Body of pancreas (tissue), 4 donors: ENCODE data around the gene ACTR3. TPM values are rescaled to one million over a fixed set of nuclear protein-coding genes. Genes with fewer than 3 reads are reported as not detected.

Experiments
- ATAC-seq: fragments of 150-250 bp; one replicate; pipeline ENCODE4 v1.9.1; 2016
- DNase-seq, 4 donors: peaks; one replicate each; pipeline ENCODE4 v3.0.0-alpha.2; 2019
- H3K27ac ChIP-seq, 4 donors: fragments of 200-600 bp; sonication (generic); 1 replicate in 3 of 4; 2 replicates in 1 of 4; pipeline versions ENCODE4 v1.5.1 to v1.6.1; 2016 to 2019; ENCODE audit warnings: mild to moderate bottlenecking in 1 of 4, mixed read lengths in 1 of 4, moderate library complexity in 1 of 4
- H3K27me3 ChIP-seq, 2 donors: fragments of 200-600 bp; sonication (generic); one replicate each; pipeline ENCODE4 v1.6.0; 2016; ENCODE audit warnings: mild to moderate bottlenecking in 1 of 2
- H3K36me3 ChIP-seq, 2 donors: fragments of 200-600 bp; sonication (generic); replicated peaks in 1 of 2; 2 replicates each; pipeline ENCODE4 v1.5.1; 2016; ENCODE audit warnings: low read depth in 2 of 2; ENCODE audit not compliant: insufficient read depth in 1 of 2
- H3K4me1 ChIP-seq: fragments of 200-600 bp; sonication (generic); one replicate; pipeline ENCODE4 v1.6.0; 2016
- H3K4me3 ChIP-seq, 2 donors: fragments of 200-600 bp; sonication (generic); 1 replicate in 1 of 2; 2 replicates in 1 of 2; pipeline ENCODE4 v1.5.1; 2016 to 2019
- H3K9me3 ChIP-seq, 3 donors: fragments of 200-600 bp; sonication (generic); 1 replicate in 2 of 3; 2 replicates in 1 of 3; pipeline ENCODE4 v1.5.1; 2016
- POLR2A ChIP-seq, 3 donors: fragments of 450-650 bp; IDR thresholded peaks; one replicate each; pipeline ENCODE4 v1.6.1; 2016; ENCODE audit warnings: antibody characterized with exemption in 3 of 3, mild to moderate bottlenecking in 2 of 3
- WGBS, 2 donors: methylation state at CpG; one replicate each; pipeline ENCODE4 v1.1.5; 2017; 5-methylcytosine and 5-hydroxymethylcytosine counted together
- intact Hi-C: fragments of 100-400 bp; cut with DNase I; formaldehyde crosslinking; loops from one replicate; pipeline ENCODE4 v1.15.1; 2023
- small RNA-seq: library from RNA; depleted of rRNA; stranded (forward); fragments of <200 nt; gene quantifications from one replicate; pipeline ENCODE3, GENCODE V24; 2016
- total RNA-seq, 2 donors: library from RNA; depleted of rRNA; stranded (reverse); fragments of >200 nt; gene quantifications; one replicate each; pipeline ENCODE4 v1.1.0, GENCODE V29; 2016
- TF ChIP-seq, protein P1 (sequence below), 7 experiments: fragments of 450-650 bp in 4 of 7; fragments of 200-600 bp in 3 of 7; sonication (generic) in 3 of 7; IDR thresholded peaks; one replicate each; pipeline ENCODE4 v1.5.1; 2016 to 2019; ENCODE audit warnings: antibody characterized with exemption in 7 of 7

ACTR3 gene
- total RNA-seq, 2 donors from 2014 or later: 35.9 to 43.8 TPM

DNA sequence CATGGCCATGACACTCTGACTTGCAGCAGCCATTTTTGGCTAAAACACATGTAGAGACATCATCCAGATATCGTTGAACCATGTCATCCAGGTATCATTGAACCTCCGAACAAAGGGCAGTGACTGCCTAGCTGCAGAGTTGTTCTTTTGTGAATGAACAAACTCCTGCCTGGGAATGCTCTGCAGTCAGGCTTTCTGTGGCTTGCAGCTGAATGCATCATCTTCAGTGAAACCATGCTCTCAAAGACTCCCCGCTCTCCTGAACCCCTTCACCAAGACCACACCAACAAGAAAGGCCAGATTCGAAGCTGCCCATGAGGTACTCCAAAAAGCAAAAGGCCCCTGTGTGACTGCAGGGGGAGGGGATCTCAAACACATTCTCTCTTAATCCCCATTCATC is 118.8 kb downstream of the ACTR3 start:
- H3K27ac ChIP-seq: no peak overlapping the region
- no peaks in the 10 kb centered on the region for H3K36me3 ChIP-seq
- WGBS, 2 donors: 85 to 90% methylated on average over 4 of the region's 4 CpGs
- TF ChIP-seq, protein P1, sequence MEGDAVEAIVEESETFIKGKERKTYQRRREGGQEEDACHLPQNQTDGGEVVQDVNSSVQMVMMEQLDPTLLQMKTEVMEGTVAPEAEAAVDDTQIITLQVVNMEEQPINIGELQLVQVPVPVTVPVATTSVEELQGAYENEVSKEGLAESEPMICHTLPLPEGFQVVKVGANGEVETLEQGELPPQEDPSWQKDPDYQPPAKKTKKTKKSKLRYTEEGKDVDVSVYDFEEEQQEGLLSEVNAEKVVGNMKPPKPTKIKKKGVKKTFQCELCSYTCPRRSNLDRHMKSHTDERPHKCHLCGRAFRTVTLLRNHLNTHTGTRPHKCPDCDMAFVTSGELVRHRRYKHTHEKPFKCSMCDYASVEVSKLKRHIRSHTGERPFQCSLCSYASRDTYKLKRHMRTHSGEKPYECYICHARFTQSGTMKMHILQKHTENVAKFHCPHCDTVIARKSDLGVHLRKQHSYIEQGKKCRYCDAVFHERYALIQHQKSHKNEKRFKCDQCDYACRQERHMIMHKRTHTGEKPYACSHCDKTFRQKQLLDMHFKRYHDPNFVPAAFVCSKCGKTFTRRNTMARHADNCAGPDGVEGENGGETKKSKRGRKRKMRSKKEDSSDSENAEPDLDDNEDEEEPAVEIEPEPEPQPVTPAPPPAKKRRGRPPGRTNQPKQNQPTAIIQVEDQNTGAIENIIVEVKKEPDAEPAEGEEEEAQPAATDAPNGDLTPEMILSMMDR (IDR thresholded peaks at IDR 0.05): no peak
- no peak for TF ChIP-seq POLR2A (IDR thresholded peaks at IDR 0.05)
- no peaks in the 10 kb centered on the region for H3K27me3 ChIP-seq
- intact Hi-C loops: no loop called here
- peaks cover 5% of the 10 kb centered on the region for H3K4me1 ChIP-seq
- H3K9me3 ChIP-seq: no peaks in the 10 kb centered on the region
- no peak overlapping the region for H3K4me3 ChIP-seq
- DNase-seq (no peak), ATAC-seq (no peak)

DNA sequence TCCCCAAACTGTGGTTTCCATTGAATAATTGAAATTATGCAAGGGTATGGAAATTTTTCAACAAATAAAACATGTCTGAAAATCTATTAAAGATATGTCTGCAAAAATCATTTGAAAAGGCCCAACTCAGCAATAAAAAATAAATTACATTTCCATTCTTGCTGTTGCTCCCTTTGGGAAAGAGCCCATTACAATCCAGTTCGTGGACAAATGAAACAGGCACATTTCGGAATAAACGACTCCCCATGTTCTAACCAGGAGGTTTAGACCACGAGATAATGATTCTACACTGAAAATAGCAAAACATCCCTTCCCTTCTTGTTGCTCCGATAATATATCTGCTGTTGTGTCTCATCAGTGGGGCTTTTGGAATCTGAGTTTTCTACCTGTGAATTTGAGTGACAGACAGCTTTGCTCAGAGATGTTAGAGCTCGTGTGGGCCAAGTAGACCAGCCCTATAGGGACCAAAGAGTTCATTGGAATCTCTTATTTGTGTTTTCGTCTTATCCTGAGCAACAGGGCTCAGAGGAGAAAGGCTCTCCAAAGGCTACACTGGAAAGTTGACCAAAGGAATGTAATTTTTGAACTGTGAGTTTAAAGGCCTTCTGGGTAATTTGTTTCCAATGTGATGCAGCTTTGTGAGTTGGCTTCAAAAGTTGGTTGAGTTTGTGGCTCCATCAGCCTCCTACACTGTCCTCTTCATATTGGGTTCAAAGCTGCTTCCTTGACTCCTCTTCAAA is 119.5 kb downstream of the ACTR3 start:
- Histone ChIP-seq H3K36me3 (no peaks in the 10 kb centered on the region), H3K27ac (no peak overlapping the region), H3K4me1 (peaks cover 5% of the 10 kb centered on the region), H3K9me3 (no peaks in the 10 kb centered on the region), H3K4me3 (no peak overlapping the region), H3K27me3 (no peaks in the 10 kb centered on the region)
- no peak for DNase-seq
- intact Hi-C loops: no loop called here
- TF ChIP-seq, protein P1 (IDR thresholded peaks at IDR 0.05): no peak
- TF ChIP-seq POLR2A (IDR thresholded peaks at IDR 0.05): no peak
- no peak for ATAC-seq
- WGBS, 2 donors: 75 to 85% methylated on average over 7 of the region's 7 CpGs

DNA sequence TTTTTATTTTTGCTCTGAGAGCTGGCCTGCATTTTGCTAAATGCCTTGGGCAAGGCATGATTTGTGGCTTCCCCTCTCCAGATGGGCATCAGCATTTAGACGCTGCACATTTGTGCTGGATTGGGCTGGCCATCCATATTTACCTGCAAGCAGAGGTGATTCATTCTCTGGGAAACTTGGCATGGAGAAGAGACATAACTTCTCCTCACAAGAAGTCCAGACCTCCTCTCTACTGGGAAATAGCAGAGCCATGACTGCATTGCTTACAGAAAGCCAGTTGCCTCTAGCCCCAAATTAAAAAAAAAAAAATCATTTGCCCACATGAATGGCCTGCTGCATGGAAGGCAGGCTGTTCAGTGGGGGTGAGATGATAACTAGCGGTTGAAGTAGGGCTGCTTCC is 120.1 kb downstream of the ACTR3 start:
- no peaks in the 10 kb centered on the region for H3K9me3 ChIP-seq
- no peak for ATAC-seq
- H3K27ac ChIP-seq: no peak overlapping the region
- 78 to 83% methylated on average over 2 of the region's 2 CpGs for WGBS, 2 donors
- TF ChIP-seq, protein P1 (IDR thresholded peaks at IDR 0.05): no peak
- TF ChIP-seq POLR2A (IDR thresholded peaks at IDR 0.05): no peak
- peaks cover 5% of the 10 kb centered on the region for H3K4me1 ChIP-seq
- no peaks in the 10 kb centered on the region for H3K27me3 ChIP-seq
- H3K4me3 ChIP-seq: no peak overlapping the region
- intact Hi-C loops: no loop called here
- no peak for DNase-seq
- no peaks in the 10 kb centered on the region for H3K36me3 ChIP-seq

DNA sequence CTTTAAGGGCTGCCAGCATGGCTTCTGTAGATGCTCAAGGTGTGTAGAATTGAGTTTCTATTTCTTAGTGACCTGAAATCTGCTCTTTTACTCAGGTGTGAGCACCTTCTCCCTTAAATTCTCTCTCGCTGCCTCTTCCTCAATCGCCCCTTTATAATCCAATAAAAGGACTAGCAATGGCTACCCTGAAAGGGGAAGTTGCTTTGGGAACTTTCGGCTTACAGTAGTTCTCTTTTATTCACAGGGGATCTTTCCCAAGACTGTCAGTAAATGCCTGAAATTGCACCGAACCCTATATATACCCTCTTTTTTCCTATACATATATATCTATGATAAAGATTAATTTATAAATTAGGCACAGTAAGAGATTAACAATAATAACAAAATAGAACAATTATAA is 121.8 kb downstream of the ACTR3 start:
- WGBS, 2 donors: 44 to 76% methylated on average over 4 of the region's 4 CpGs
- Histone ChIP-seq H3K27ac (no peak overlapping the region), H3K36me3 (no peaks in the 10 kb centered on the region), H3K4me3 (no peak overlapping the region), H3K27me3 (no peaks in the 10 kb centered on the region), H3K4me1 (peaks cover 5% of the 10 kb centered on the region), H3K9me3 (no peaks in the 10 kb centered on the region)
- intact Hi-C loops: no loop called here
- DNase-seq (no peak), ATAC-seq (no peak)
- no peak for TF ChIP-seq POLR2A (IDR thresholded peaks at IDR 0.05)
- TF ChIP-seq, protein P1 (IDR thresholded peaks at IDR 0.05): no peak

Small RNAs within 50 kb of the gene (small RNA-seq; reads per million reads assigned to genes)
- gene RF00012: not detected

Other genes starting within 250 kb of the ACTR3 start
- gene SLC35F5, start 133.4 kb upstream of the ACTR3 start, total RNA-seq: 100 to 1,000 TPM in 1 of 2 donors, 10 to 100 TPM in 1; 50.8 to 104 TPM